ENCODE results near the gene POU5F1. TPM values are rescaled to one million over a fixed set of nuclear protein-coding genes. Genes with fewer than 3 reads are reported as not detected.
A peak's percentile ranks its signal among the peaks of the same experiment; 100 is the strongest.

POU5F1 gene
- polyA plus RNA-seq, 4 donors: 1.8 to 10.1 (median 5.2) TPM

- DNase-seq (ENCODE audit: low read depth in 4 of 4, low spot score in 2 of 4): no peak
Measured at GRCh38 chr6:31144296-31144969, 26.0 kb downstream of the POU5F1 start.

GRCh38 chr6:31143148-31143547, 27.3 kb downstream of the POU5F1 start:
- no peak for DNase-seq (ENCODE audit: low read depth in 4 of 4, low spot score in 2 of 4)

GRCh38 chr6:31142361-31142761, 28.1 kb downstream of the POU5F1 start:
- no peak for DNase-seq (ENCODE audit: low read depth in 4 of 4, low spot score in 2 of 4)

GRCh38 chr6:31140643-31141042, 29.8 kb downstream of the POU5F1 start:
- no peak for DNase-seq (ENCODE audit: low read depth in 4 of 4, low spot score in 2 of 4)

- no peak for DNase-seq (ENCODE audit: low read depth in 4 of 4, low spot score in 2 of 4)
Measured at GRCh38 chr6:31139599-31139998, 30.9 kb downstream of the POU5F1 start.

GRCh38 chr6:31138982-31139381, 31.5 kb downstream of the POU5F1 start, which contains the start of gene PSORS1C2:
Gene PSORS1C2 (minus strand): TSS chr6:31139066. CDS start chr6:31139026, 40 bp downstream.
- DNase-seq (ENCODE audit: low read depth in 4 of 4, low spot score in 2 of 4): no peak

- DNase-seq (ENCODE audit: low read depth in 4 of 4, low spot score in 2 of 4): no peak
Measured at GRCh38 chr6:31135710-31136109, 34.8 kb downstream of the POU5F1 start.

- no peak for DNase-seq (ENCODE audit: low read depth in 4 of 4, low spot score in 2 of 4)
Measured at GRCh38 chr6:31132806-31133205, 37.7 kb downstream of the POU5F1 start.

GRCh38 chr6:31131595-31131994, 38.9 kb downstream of the POU5F1 start:
- DNase-seq (ENCODE audit: low read depth in 4 of 4, low spot score in 2 of 4): no peak

GRCh38 chr6:31130751-31131150, 39.7 kb downstream of the POU5F1 start:
- no peak for DNase-seq (ENCODE audit: low read depth in 4 of 4, low spot score in 2 of 4)

- DNase-seq (ENCODE audit: low read depth in 4 of 4, low spot score in 2 of 4): no peak
Measured at GRCh38 chr6:31129130-31129529, 41.4 kb downstream of the POU5F1 start.

GRCh38 chr6:31128093-31128676, 42.3 kb downstream of the POU5F1 start:
- DNase-seq (ENCODE audit: low read depth in 4 of 4, low spot score in 2 of 4): peak in 2 of 4 donors; percentile 16 to 37

- no peak for DNase-seq (ENCODE audit: low read depth in 4 of 4, low spot score in 2 of 4)
Measured at GRCh38 chr6:31126396-31127175, 43.9 kb downstream of the POU5F1 start.

GRCh38 chr6:31125586-31126363, 44.7 kb downstream of the POU5F1 start:
- DNase-seq (ENCODE audit: low read depth in 4 of 4, low spot score in 2 of 4): no peak

- no peak for DNase-seq (ENCODE audit: low read depth in 4 of 4, low spot score in 2 of 4)
Measured at GRCh38 chr6:31125162-31125561, 45.3 kb downstream of the POU5F1 start.

- DNase-seq (ENCODE audit: low read depth in 4 of 4, low spot score in 2 of 4): peak in 2 of 4 donors; percentile 34 to 76
Measured at GRCh38 chr6:31122791-31123706, 47.4 kb downstream of the POU5F1 start.

- DNase-seq (ENCODE audit: low read depth in 4 of 4, low spot score in 2 of 4): no peak
Measured at GRCh38 chr6:31121131-31121790, 49.2 kb downstream of the POU5F1 start.

- DNase-seq (ENCODE audit: low read depth in 4 of 4, low spot score in 2 of 4): no peak
Measured at GRCh38 chr6:31120151-31120915, 50.1 kb downstream of the POU5F1 start, which contains the start of gene CDSN. Gene CDSN (minus strand): TSS chr6:31120446. CDS start chr6:31120419, 27 bp downstream.
